ENCODE results near the gene SLC5A4.
"Not testable (repeated sequence)": the region's sequence is repeated elsewhere in the genome, so short reads cannot be mapped to it uniquely, and the experiment has no call there.

The SLC5A4 gene

GRCh38 chr22:32255217-32255616, at the start of gene SLC5A4:
TSS of gene SLC5A4 (minus strand) at chr22:32255347. CDS start at chr22:32255329, 18 bp downstream.
- no peak for FAIRE-seq

GRCh38 chr22:32293921-32294320, 38.8 kb upstream of the SLC5A4 start:
- not testable (repeated sequence) for FAIRE-seq

GRCh38 chr22:32286290-32286840, 31.2 kb upstream of the SLC5A4 start:
- FAIRE-seq = no peak

GRCh38 chr22:32281072-32281471, 25.9 kb upstream of the SLC5A4 start:
- FAIRE-seq = no peak

- not testable (repeated sequence) for FAIRE-seq
Observed at GRCh38 chr22:32275353-32275752, 20.2 kb upstream of the SLC5A4 start.

- no peak for FAIRE-seq
Observed at GRCh38 chr22:32271389-32271788, 16.2 kb upstream of the SLC5A4 start.

- no peak for FAIRE-seq
Observed at GRCh38 chr22:32270641-32271369, 15.7 kb upstream of the SLC5A4 start.

- FAIRE-seq = no peak
Observed at GRCh38 chr22:32269316-32269715, 14.2 kb upstream of the SLC5A4 start.

GRCh38 chr22:32267011-32267410, 11.9 kb upstream of the SLC5A4 start:
- no peak for FAIRE-seq

- FAIRE-seq = no peak
Observed at GRCh38 chr22:32265882-32266767, 11.0 kb upstream of the SLC5A4 start.

GRCh38 chr22:32263678-32264077, 8.5 kb upstream of the SLC5A4 start:
- not testable (repeated sequence) for FAIRE-seq

- FAIRE-seq = no peak
Observed at GRCh38 chr22:32261306-32261705, 6.2 kb upstream of the SLC5A4 start.

GRCh38 chr22:32258791-32259190, 3.6 kb upstream of the SLC5A4 start:
- FAIRE-seq = no peak

GRCh38 chr22:32255726-32256125, 579 bp upstream of the SLC5A4 start:
- FAIRE-seq = no peak

- no peak for FAIRE-seq
Observed at GRCh38 chr22:32249231-32249630, 5.9 kb downstream of the SLC5A4 start.

GRCh38 chr22:32248276-32248675, 6.9 kb downstream of the SLC5A4 start:
- no peak for FAIRE-seq

- FAIRE-seq = no peak
Observed at GRCh38 chr22:32246166-32246565, 9.0 kb downstream of the SLC5A4 start.

GRCh38 chr22:32245042-32245441, 10.1 kb downstream of the SLC5A4 start:
- no peak for FAIRE-seq

- FAIRE-seq = no peak
Observed at GRCh38 chr22:32244547-32244946, 10.6 kb downstream of the SLC5A4 start.

GRCh38 chr22:32240461-32240860, 14.7 kb downstream of the SLC5A4 start:
- FAIRE-seq = no peak

- FAIRE-seq = no peak
Observed at GRCh38 chr22:32237906-32238305, 17.2 kb downstream of the SLC5A4 start.

GRCh38 chr22:32236970-32237369, 18.2 kb downstream of the SLC5A4 start:
- no peak for FAIRE-seq

- FAIRE-seq = no peak
Observed at GRCh38 chr22:32233091-32233490, 22.1 kb downstream of the SLC5A4 start.
